ENCODE measurements around the gene WSB2.
A peak's percentile ranks its signal among the peaks of the same experiment; 100 is the strongest.
"Not testable (repeated sequence)": the region's sequence is repeated elsewhere in the genome, so short reads cannot be mapped to it uniquely, and the experiment has no call there.

The WSB2 gene

DNA sequence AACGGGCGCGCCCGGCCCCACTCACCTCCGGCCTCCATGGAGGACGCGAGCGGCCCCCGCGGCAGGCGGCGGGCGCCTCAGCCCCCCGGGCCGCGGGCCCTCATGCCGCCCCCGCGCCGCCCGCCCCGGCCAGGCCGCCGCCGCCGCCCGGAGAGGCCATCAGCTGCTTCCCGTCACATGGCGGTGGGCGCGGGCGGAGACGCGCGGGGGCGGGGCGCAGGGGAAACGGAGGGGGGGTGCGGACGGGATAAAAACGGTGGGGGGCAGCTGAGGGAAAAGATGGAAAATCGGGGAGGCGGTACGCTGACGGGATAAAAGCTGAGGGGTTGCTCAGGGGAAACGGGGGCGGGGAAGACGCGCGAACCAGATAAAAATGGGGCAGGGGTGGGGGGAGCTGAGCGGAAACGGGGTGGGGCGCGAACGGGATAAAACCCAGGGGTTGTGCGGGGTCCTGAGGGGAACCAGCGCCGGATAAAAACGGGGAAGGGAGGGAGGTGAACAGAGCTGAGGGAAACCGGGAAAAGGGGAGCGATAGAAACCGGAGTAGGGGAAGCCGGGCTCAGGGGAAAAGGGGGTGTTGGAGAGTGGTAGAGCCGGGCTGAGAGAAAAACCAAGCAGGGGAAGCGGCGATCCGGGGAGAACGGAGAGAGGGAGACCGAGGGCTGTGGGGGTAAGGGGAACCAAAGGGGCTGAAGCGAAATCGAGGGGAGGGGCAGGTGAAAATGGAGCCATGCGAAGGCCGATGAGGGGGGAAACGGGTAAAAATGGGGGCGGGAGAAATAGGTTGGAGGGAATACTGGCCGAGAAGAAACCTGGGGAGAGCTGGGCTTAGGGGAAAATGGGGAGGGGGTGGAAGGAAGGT, at the start of gene WSB2:
TSS of gene WSB2 (minus strand) at position 169 of the 862 bp plus-strand sequence. CDS start at position 38, 131 bp downstream.
- peak; percentile 82 for DNase-seq

DNA sequence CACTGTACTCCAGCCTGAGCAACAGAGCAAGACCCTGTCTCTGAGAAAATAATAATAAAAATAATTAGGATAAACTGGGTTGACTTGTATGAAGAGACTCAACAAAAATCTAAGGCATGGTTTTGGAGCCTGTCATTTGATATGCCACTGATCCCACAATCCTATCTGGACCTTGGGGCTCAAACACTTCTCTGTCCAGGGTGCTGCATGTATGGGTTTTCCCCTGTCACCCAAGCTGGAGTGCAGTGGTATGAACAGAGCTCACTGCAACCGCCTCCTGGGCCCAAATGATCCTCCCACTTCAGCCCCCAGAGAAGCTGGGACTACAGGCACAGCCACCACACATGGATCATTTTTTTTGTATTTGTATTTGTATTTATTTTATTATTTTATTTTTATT, 48.1 kb upstream of the WSB2 start:
- DNase-seq = no peak

DNA sequence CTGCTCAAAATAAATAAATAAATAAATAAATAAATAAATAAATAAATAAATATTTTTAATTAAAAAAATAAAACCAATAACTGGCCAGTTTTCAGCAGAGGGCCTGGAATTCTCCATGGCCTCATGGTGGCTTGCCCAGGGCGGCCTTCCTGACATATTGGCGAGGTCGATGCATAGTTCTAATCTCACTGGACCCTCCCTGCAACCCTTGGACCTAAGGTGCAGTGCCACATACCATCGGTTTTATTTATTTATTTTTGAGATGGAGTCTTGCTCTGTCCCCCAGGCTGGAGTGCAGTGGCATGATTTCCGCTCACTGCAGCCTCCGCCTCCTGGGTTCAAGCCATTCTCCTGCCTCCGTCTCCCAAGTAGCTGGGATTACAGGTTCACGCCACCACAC, 46.7 kb upstream of the WSB2 start:
- no peak for DNase-seq

DNA sequence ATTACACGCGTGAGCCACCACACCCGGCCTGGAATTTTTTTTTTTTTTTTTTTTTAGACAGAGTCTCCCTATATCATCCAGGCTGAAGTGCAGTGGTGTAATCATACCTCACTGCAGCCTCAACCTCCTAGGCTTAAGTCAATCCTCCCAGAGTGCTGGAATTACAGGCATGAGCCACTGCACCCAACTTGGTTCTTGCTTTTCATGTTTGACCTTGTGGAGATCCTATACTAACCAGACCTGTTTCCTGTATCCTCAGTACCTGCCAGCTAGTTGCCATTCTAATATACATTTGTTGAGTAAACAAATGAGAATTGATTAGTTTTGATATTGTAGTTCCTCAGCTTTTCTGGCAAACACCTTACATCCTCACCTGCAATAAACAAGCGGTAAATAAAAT, 46.0 kb upstream of the WSB2 start:
- no peak for DNase-seq

DNA sequence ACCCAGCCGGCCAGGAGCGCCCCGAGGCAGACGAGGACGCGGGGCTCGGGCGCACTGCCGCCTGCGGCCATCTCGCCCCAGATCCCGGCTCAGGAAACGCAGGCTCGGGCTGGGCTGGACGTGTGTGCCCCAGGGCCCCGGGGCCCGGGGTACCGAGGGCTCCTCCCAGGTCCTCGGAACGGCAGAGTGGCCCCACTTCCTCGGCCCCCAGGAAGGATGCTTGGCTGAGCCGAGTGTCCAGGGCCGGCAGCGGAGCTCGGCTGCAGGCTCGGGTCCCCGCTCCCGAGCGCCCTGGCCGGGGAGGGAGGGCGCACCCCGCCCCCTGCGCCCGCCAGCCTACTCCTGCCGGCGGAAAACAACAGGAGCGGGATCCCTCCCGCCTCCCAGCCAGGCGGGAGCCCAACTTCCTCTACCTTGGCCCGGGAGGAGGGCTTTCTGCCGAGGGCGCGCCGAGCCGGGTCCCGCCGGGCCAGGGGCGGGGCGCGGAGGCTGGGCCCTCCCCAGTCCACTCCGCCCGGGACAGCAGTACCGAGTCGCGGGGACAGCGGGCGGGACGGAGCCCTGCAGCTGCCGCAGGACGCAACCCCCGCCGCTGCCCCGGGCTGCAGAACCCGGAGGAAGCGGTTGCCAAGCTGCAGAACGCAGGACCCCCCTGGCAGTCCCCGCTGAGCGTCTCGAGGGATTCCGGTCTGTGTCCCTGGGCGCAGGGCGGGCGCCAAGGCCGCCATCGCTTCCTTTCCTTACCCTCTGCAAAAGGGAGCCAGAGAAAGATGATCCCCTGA, 42.8 kb upstream of the WSB2 start, which contains the start of gene VSIG10:
TSS of gene VSIG10 (minus strand) at position 411 of the 782 bp plus-strand sequence. CDS start at position 71, 340 bp downstream.
- peak; percentile 82 for DNase-seq

DNA sequence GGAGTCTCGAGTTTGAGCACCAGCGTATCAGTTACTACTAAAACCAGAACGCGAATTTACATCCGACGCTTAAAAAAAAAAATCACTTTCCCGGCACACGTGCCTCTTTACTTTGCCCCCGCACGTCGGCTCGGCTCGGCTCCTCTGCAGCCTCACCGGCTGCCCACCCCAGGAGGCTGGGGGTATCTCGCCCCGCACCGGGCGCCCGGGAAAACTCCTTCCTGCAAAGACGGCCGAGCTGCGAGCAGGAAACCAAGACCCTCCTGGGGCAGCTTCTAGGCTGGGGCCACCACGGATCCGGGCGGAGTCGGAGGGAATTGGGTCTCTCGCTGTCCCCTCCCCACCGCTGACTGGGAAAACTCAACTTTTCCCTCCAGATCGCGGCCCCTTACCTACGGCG, 42.2 kb upstream of the WSB2 start:
- no peak for DNase-seq

DNA sequence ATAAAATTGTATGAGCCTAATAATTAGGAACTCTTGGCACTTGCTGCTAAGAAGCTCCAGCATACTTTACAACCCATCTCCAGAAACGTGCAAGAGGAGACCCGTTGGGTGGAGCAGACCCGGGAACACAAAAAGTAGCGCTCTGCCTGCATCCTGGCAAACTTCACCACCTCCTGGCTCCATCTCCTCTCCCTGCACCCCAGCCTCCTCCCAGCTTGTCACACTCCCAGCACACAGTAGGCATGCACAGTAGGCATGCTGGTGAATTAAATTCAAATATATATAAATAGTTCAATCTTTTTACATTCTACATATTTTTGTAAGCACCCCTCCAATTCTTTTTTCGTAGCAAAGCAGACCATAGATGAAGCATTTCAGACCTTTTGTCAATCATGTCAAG, 41.6 kb upstream of the WSB2 start:
- peak; percentile 8 for DNase-seq

DNA sequence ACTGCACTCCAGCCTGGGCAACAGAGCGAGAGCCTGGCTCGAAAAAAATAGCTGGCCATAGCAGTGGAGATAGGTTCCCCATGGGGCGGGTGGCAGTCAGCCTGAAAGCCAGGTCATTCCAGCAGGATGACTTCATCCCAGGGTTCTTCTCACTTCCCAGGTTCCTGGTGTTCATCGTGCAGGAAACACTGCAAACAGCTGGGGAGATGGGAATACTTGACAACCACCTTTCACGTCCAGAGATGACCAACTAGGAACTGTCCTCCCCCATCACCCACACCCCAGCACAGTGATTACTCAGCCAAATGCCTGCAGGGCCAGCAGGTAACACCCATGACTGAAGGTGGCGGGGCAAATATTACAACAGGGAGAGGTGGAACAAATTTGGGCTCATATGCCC, 41.1 kb upstream of the WSB2 start:
- DNase-seq = no peak

DNA sequence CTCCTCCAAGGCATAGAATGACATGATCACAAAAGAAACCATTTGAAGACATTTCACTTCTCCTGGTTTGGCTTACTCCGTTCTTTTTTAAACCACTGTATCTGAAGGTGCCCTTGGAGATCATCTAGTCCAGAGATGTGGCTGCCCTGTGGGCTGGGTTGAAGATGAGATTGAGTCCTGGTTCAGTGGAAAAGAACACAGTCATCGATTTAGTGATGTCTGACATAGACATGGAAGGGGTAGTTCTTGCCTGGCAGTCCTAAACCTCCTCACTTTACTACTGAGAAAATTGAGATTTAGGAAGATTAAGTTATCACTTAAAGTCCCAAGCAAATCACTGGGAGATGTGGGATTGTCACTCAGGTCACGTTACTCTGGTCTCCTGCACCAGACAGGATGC, 40.1 kb upstream of the WSB2 start:
- no peak for DNase-seq

DNA sequence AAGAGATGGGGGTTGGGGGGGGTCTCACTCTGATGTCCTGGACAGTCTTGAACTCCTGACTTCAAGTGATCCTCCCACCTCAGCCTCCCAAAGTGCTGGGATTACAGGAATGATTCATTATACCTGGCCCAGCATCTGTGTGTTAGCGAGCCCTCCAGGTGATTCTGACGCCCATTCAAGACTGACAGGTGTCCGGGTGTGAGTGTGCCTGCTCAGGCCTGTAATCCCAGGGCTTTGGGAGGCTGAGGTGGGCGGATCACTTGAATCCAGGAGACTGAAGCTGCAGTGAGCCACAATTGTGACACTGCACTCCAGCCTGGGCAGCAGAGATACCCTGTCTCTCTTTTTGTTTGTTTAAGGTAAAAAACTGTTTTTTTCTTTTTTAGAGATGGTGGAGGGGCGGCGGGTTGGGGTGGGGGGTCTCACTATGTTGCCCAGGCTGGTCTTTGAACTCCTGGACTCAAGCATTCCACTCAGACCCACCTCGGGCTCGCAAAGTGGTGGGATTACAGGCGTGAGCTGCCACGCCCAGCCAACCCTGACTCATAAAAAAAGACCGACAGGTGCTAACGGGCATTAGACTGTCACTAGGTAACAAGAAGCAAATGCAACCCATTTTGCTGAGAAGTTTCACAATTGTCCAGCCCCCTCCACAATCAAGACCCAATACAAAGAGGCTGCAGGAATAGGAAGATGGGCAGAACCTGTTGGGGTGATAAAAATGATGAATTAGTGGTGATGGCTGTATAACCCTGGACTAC, 38.1 kb upstream of the WSB2 start:
- DNase-seq = no peak

DNA sequence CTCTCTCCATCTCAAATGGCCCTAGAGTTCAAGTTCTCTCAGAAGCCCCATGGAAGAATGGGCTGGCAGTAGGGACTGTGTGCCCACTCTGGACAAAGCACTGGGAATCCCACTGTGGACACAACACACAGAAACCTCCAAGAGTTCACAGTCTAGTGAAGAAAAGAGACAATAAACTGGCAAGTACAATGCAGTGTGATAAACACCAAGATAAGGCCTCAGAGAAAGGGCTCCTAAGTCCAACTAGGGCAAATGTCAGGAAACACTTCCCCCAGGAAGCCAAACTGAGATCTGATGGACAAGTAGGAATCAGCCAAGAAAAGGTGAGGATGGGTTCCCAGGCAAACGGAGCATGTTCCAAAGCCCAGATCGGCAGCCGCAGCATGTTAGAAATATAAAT, 37.4 kb upstream of the WSB2 start:
- no peak for DNase-seq

DNA sequence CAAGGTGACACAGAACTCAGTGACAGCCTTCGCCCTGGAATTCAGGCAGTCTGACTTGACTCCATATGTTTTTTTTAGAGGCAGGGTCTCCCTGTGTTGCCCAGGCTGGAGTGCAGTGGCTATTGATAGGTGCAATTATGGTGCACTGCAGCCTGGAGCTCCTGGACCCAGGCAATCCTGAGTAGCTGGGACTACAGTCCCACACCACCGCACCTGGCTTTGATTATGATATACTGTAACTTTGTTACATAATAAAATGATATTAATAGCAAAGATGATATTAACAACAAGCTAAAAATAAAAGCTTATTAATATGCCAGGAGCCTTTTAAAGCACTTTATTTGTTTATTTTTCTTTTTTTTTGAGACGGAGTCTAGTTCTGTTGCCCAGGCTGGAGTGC, 33.1 kb upstream of the WSB2 start:
- DNase-seq = no peak

DNA sequence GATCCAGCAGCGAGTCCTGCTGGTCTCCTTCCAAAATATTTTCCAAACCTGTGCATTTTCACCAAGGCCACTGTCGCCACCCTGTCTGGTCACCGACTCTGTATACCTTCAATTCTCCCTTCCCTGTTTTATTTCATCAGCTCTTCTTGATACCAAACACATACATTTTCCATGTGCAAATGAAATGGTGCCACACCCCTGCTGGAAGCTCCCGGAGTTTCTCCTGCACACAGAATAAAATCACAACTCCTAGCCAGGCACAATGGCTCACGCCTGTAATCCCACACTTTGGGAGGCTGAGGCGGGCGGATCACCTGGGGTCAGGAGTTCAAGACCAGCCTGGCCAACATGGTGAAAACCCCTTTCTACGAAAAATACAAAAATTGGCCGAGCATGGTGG, 28.8 kb upstream of the WSB2 start:
- no peak for DNase-seq

DNA sequence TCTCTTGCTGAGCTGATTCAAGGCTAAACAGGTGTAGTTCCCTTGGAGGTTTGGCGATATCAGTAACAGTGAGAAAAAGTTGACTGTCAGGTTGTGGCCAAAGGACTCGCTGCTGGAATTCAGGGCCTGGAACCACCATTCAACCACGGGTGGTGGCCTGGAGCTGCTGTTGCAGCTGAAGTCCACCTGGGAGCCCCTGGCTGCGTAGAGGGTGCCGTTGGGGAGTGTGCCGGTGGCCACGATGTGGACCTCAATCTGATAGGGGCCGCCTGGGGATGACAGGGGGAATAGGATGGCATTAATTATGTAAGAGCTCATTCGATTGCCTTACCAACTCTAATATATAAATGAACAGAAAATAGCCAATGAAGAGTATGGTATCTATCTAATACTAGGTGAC, 21.2 kb upstream of the WSB2 start:
- no peak for DNase-seq

DNA sequence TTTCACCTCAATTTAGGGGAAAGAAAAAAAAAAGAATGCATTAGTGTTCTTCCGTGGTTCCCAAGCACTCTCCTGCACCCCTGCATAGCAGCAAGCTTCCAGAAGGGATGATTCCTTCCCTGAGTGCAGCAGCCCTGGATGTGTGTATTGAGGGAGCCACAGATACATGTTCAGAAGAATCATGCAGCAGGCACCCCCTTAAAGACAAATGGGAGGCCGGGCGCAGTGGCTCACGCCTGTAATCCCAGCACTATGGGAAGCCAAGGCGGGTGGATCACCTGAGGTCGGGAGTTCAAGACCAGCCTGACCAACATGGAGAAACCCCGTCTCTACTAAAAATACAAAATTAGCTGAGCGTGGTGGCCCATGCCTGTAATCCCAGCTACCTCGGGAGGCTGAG, 20.5 kb upstream of the WSB2 start:
- not testable (repeated sequence) for DNase-seq

DNA sequence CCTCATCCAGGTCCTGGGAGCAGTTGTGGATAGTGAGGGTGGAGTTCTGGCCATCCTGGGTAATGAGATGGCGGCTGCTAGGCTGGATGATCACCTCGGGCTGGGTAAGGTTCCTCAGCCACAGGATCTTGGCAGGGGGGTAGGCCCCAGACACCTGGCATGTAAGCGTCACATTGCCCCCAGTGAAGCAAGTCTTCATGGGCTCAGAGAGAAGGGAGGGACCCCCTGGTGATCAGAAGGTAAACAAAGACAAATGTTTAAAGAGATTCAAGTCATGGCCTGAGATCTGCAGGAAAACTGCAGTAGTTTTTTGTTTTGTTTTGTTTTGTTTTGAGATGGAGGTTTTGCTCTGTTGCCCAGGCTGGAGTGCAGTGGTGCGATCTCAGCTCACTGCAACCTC, 12.8 kb upstream of the WSB2 start:
- no peak for DNase-seq

DNA sequence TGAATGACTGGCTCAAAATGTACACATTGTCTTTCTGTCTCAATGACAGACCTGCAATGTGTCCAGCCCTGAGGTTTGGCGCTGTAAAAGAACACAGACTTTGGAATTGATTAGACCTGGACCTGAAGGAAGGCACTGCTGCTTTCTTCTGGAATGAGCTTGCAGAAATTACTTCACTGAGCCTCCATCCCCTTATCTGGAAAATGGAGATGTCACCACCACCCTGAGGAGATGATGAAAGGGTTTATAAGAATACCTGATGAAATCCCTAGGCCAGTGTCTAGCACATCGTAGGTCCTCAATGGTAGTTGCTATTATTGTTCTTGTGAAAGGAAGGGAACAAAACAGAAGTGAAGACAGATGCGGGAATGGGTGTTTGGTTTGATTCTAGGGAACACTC, 9.7 kb upstream of the WSB2 start:
- no peak for DNase-seq

DNA sequence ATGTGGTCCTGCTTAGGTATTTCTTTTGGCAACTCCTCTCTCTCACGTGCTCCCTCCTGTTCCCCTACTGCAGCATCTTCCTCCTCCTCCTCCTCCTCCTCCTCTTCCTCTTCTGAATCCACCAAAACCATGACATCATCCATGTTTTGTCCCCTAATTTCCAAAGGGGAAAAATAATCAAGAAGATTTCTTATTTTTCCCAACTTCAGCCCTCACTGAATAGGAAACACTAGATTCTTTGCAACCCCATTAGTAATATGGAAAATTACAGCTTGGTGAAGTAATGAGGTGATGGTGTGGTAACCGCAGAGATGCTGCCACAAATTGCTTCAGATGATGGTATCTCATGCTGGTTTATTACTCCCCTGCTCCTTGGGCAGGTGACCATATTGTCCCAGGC, 7.5 kb upstream of the WSB2 start:
- no peak for DNase-seq

DNA sequence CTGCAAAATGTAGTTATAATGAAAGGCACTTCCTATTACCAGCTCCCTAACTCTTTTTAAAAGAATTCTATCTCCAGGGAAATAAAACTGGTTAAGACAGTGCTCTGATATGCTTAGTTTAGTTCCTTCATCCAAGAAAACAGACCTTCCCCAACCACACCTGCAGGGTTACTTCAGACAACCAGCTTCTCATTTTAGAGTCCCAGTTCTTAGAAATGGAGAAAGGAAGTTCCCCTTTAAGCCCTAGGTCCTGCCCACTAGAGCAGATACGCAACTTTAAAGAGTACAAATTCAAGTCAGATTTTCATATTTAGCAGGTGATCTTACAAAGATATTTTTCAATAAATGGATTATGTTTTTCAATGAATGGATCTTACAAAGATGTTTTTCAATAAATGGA, 4.4 kb upstream of the WSB2 start:
- DNase-seq = no peak

DNA sequence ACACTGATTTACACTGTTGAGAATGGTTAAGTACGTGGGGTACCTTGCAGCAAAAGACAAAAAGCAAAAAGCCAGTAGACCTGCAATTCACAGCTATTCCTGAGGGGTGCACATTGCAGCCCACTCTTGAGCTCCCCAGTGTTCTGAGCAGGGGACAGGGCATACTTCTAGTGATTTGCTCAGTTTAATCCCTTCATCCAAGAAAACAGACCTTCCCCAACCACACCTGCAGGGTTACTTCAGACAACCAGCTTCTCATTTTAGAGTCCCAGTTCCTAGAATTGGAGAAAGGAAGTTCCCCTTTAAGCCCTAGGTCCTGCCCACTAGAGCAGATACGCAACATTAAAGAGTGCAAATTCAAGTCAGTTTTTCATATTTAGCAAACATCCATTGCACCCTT, 3.6 kb upstream of the WSB2 start:
- peak; percentile 38 for DNase-seq

DNA sequence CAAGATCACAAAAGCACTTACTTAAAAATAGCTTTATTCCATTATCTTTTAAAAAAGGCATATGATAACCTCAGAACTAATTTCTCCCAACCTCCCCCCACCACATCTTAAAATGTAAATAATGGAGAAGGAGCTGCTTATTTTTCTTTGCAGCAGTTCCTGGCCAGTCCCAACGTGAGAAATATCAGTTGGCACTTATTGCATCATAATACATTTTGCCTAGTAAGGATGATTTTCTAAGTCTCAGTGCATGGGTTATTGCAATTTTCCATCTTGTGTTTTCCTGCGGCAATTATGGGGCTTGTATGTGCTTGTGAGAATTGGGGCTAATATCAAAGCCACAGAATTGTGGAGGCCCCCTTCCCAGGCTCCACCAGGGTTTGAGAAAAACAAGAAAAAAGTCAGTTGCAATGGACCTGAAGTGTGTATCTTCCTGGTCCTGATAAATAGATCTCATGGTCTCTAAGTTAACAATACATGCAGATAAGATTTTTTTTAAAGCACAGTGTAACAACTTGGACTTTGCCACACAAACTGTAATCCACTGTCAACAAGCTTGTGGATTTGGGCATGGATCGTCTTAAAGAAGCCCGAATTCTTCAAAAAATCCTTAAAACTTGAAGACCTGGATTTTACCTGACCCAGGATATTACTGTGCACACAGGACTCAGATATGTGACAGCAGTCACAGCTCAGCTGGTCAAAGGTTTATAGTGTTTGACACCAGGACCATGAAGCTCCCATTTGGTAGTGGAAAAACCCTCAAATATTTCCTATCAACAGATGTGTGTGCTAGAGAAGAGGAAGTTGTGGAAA, 2.8 kb upstream of the WSB2 start:
- DNase-seq = no peak
